H1 (cell line): ENCODE results near the gene JMJD1C. TPM values are rescaled to one million over a fixed set of nuclear protein-coding genes. Genes with fewer than 3 reads are reported as not detected.

ENCODE experiments used
- BRCA1 ChIP-seq: IDR thresholded peaks from 2 replicates; pipeline ENCODE4 v1.6.1; 2012; ENCODE audit warnings: low read depth, low read length, improper control_type of control experiment
- GTF2F1 ChIP-seq: IDR thresholded peaks from 2 replicates; pipeline ENCODE4 v1.6.1; 2012; ENCODE audit warnings: low read depth, low read length, improper control_type of control experiment, borderline replicate concordance
- POU5F1 ChIP-seq: IDR thresholded peaks from 2 replicates; pipeline ENCODE4 v1.6.1; 2011; ENCODE audit warnings: low read depth, mild to moderate bottlenecking, low read length, moderate library complexity
- RNF2 ChIP-seq: fragments of 200-900, 300-1000 bp; sonication (generic); IDR thresholded peaks from 2 replicates; pipeline ENCODE4 v1.7.1; 2016; ENCODE audit warnings: borderline replicate concordance, low read depth, mild to moderate bottlenecking, antibody characterized with exemption, low read length; ENCODE audit not compliant: poor library complexity, severe bottlenecking; ENCODE audit errors: missing control alignments
- TEAD4 ChIP-seq: IDR thresholded peaks from 2 replicates; pipeline ENCODE4 v1.6.1; 2012; ENCODE audit warnings: low read depth, low read length, inconsistent platforms, mixed read lengths
- polyA plus RNA-seq, 7 experiments: library from polyadenylated mRNA; depleted of rRNA in 3 of 7; stranded (reverse) in 5 of 7; unstranded in 2 of 7; fragments of >200 nt in 5 of 7; fragments of 200-250 nt in 2 of 7; gene quantifications; 1 replicate in 5 of 7; 2 replicates in 1 of 7; 4 replicates in 1 of 7; pipeline versions ENCODE4 v1.2.1 to v1.2.3, GENCODE V29; 2011 to 2013; ENCODE audit warnings: missing spikeins in 2 of 7, mixed read lengths in 2 of 7
- total RNA-seq: library from RNA; stranded (reverse); fragmentation: NEBNext Ultra II Directional; extraction: Animal tissue kit (Norgen Biotek cat#: 25700); gene quantifications from 2 replicates; pipeline ENCODE4 v1.2.1, GENCODE V29; 2021
- TF ChIP-seq, protein P1 (sequence below): fragments of 300-600 bp; sonication (generic); IDR thresholded peaks from 2 replicates; pipeline ENCODE4 v1.7.1; 2012; ENCODE audit warnings: low read length, moderate library complexity, mild to moderate bottlenecking, inconsistent platforms; ENCODE audit not compliant: insufficient replicate concordance
- TF ChIP-seq, protein P2 (sequence below): IDR thresholded peaks from 2 replicates; pipeline ENCODE4 v1.6.1; 2012; ENCODE audit warnings: inconsistent platforms
- TF ChIP-seq, protein P3 (sequence below): IDR thresholded peaks from 2 replicates; pipeline ENCODE4 v1.6.1; 2011; ENCODE audit warnings: low read depth, mild to moderate bottlenecking, low read length; ENCODE audit not compliant: insufficient read depth

The JMJD1C gene
- total and polyA plus RNA-seq, 2 of the 8 experiments (the other 6 are each of a cell fraction or from before 2014, with no cell fraction given), result 54.5 to 210 TPM

DNA sequence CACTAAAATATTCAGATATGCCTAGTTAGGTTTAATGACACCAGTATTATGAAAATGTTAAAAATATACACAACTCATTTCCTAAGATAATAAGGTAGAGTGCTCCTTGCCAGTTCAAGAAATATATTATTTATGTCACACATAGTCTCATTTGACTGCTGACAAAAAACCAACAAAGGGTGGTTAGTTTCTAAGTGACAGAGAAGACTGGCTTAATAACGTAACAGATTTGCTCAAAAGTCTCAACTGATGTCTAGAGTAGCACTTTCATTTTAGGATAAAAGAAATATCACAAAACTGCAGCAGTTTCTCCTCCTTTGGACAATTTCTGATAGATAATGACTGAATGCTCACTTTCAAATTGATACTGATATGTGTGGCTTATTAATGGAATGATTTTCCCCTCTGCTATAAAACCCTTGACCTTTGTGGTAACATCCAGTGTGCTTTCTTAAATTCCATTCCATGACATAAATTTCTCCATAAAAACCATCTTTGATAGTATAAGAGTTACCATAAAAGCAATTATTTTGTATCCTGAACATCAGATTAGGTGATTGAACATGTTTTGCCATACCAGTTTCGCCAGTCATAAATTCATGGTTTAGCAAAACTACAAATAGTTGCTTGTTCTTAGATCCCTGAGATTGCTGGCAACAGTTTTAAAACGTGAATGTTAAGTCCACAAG lies 238.4 kb downstream of the JMJD1C start (continued):
- TF ChIP-seq, protein P1, sequence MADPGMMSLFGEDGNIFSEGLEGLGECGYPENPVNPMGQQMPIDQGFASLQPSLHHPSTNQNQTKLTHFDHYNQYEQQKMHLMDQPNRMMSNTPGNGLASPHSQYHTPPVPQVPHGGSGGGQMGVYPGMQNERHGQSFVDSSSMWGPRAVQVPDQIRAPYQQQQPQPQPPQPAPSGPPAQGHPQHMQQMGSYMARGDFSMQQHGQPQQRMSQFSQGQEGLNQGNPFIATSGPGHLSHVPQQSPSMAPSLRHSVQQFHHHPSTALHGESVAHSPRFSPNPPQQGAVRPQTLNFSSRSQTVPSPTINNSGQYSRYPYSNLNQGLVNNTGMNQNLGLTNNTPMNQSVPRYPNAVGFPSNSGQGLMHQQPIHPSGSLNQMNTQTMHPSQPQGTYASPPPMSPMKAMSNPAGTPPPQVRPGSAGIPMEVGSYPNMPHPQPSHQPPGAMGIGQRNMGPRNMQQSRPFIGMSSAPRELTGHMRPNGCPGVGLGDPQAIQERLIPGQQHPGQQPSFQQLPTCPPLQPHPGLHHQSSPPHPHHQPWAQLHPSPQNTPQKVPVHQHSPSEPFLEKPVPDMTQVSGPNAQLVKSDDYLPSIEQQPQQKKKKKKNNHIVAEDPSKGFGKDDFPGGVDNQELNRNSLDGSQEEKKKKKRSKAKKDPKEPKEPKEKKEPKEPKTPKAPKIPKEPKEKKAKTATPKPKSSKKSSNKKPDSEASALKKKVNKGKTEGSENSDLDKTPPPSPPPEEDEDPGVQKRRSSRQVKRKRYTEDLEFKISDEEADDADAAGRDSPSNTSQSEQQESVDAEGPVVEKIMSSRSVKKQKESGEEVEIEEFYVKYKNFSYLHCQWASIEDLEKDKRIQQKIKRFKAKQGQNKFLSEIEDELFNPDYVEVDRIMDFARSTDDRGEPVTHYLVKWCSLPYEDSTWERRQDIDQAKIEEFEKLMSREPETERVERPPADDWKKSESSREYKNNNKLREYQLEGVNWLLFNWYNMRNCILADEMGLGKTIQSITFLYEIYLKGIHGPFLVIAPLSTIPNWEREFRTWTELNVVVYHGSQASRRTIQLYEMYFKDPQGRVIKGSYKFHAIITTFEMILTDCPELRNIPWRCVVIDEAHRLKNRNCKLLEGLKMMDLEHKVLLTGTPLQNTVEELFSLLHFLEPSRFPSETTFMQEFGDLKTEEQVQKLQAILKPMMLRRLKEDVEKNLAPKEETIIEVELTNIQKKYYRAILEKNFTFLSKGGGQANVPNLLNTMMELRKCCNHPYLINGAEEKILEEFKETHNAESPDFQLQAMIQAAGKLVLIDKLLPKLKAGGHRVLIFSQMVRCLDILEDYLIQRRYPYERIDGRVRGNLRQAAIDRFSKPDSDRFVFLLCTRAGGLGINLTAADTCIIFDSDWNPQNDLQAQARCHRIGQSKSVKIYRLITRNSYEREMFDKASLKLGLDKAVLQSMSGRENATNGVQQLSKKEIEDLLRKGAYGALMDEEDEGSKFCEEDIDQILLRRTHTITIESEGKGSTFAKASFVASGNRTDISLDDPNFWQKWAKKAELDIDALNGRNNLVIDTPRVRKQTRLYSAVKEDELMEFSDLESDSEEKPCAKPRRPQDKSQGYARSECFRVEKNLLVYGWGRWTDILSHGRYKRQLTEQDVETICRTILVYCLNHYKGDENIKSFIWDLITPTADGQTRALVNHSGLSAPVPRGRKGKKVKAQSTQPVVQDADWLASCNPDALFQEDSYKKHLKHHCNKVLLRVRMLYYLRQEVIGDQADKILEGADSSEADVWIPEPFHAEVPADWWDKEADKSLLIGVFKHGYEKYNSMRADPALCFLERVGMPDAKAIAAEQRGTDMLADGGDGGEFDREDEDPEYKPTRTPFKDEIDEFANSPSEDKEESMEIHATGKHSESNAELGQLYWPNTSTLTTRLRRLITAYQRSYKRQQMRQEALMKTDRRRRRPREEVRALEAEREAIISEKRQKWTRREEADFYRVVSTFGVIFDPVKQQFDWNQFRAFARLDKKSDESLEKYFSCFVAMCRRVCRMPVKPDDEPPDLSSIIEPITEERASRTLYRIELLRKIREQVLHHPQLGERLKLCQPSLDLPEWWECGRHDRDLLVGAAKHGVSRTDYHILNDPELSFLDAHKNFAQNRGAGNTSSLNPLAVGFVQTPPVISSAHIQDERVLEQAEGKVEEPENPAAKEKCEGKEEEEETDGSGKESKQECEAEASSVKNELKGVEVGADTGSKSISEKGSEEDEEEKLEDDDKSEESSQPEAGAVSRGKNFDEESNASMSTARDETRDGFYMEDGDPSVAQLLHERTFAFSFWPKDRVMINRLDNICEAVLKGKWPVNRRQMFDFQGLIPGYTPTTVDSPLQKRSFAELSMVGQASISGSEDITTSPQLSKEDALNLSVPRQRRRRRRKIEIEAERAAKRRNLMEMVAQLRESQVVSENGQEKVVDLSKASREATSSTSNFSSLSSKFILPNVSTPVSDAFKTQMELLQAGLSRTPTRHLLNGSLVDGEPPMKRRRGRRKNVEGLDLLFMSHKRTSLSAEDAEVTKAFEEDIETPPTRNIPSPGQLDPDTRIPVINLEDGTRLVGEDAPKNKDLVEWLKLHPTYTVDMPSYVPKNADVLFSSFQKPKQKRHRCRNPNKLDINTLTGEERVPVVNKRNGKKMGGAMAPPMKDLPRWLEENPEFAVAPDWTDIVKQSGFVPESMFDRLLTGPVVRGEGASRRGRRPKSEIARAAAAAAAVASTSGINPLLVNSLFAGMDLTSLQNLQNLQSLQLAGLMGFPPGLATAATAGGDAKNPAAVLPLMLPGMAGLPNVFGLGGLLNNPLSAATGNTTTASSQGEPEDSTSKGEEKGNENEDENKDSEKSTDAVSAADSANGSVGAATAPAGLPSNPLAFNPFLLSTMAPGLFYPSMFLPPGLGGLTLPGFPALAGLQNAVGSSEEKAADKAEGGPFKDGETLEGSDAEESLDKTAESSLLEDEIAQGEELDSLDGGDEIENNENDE, result no peak
- TF ChIP-seq BRCA1, result no peak
- TF ChIP-seq, protein P2, sequence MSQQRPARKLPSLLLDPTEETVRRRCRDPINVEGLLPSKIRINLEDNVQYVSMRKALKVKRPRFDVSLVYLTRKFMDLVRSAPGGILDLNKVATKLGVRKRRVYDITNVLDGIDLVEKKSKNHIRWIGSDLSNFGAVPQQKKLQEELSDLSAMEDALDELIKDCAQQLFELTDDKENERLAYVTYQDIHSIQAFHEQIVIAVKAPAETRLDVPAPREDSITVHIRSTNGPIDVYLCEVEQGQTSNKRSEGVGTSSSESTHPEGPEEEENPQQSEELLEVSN, result no peak
- TF ChIP-seq, protein P3, sequence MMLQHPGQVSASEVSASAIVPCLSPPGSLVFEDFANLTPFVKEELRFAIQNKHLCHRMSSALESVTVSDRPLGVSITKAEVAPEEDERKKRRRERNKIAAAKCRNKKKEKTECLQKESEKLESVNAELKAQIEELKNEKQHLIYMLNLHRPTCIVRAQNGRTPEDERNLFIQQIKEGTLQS, result no peak
- TF ChIP-seq POU5F1, result no peak
- TF ChIP-seq RNF2, result no peak
- no peak for TF ChIP-seq GTF2F1
- no peak for TF ChIP-seq TEAD4
